ENCODE data around the gene RYR2. TPM values are rescaled to one million over a fixed set of nuclear protein-coding genes. Genes with fewer than 3 reads are reported as not detected.

RYR2 gene
- total and polyA plus RNA-seq, 2 of the 8 experiments (the other 6 are each of a cell fraction or from before 2014, with no cell fraction given): 1.3 to 4.4 TPM

GRCh38 chr1:237170149-237170548 is 128.2 kb downstream of the RYR2 start:
- POLR2A ChIA-PET (ENCODE audit: partially characterized antibody): no interaction called here
- no peak overlapping the region for H3K4ac ChIP-seq (replicated peaks; ENCODE audit: insufficient read length, low read depth, low read length)
- no peaks in the 10 kb centered on the region for H3K9me3 ChIP-seq (ENCODE audit: insufficient read depth in 2 of 2, low read depth in 1 of 2, low read length in 1 of 2)
- CTCF ChIA-PET (ENCODE audit: partially characterized antibody): interaction anchor here (0.8 kb wide), 1 partner anchor 14 kb away, joined by 3 read pairs; no protein-coding TSS in a partner anchor
- no peaks in the 10 kb centered on the region; a peak in 2 of 4 replicates for H3K79me2 ChIP-seq (ENCODE audit: control insufficient read depth in 1 of 2, insufficient read depth in 2 of 2, low read length in 2 of 2)
- H2BK120ac ChIP-seq (replicated peaks; ENCODE audit: low read depth, low read length): no peak overlapping the region
- H2BK12ac ChIP-seq (ENCODE audit: low read depth, low read length): no peak overlapping the region
- no peak overlapping the region for H3K4me2 ChIP-seq (ENCODE audit: insufficient read depth in 1 of 2, low read depth in 2 of 2, low read length in 2 of 2)
- no peak overlapping the region for H2BK5ac ChIP-seq (ENCODE audit: low read depth, low read length)
- H3K4me3 ChIP-seq (ENCODE audit: extremely low read depth in 1 of 4, insufficient read depth in 2 of 4, low read depth in 3 of 4, low read length in 4 of 4): no peak overlapping the region
- no peak overlapping the region for H3K56ac ChIP-seq (replicated peaks; ENCODE audit: insufficient read length, low read depth, low read length)
- FAIRE-seq (no peak), DNase-seq (ENCODE audit: low read depth in 1 of 2, low spot score in 2 of 2) (no peak)
- no peak overlapping the region for H2AK5ac ChIP-seq (ENCODE audit: low read depth, low read length)
- no peaks in the 10 kb centered on the region for H3K36me3 ChIP-seq (ENCODE audit: control insufficient read depth in 2 of 4, insufficient read depth in 4 of 4, low read length in 3 of 4)
- no peak overlapping the region for H3K18ac ChIP-seq (ENCODE audit: extremely low read depth, low read length)
- H3K27ac ChIP-seq (ENCODE audit: low read depth, low read length): no peak overlapping the region
- H4K91ac ChIP-seq (replicated peaks; ENCODE audit: insufficient read length, low read length): no peak overlapping the region
- H3K23ac ChIP-seq (ENCODE audit: insufficient read length): no peak overlapping the region
- no peaks in the 10 kb centered on the region for H3K23me2 ChIP-seq (ENCODE audit: low read depth, low read length)
- H3K14ac ChIP-seq (ENCODE audit: insufficient read length): no peak overlapping the region
- H3K9ac ChIP-seq (replicated peaks in 1 of 4; ENCODE audit: extremely low read depth in 1 of 4, low read depth in 3 of 4, low read length in 3 of 4): no peak overlapping the region
- H3K27me3 ChIP-seq (replicated peaks in 1 of 4; ENCODE audit: control insufficient read depth in 3 of 4, extremely low read depth in 1 of 4, insufficient read depth in 3 of 4, low read length in 3 of 4): no peaks in the 10 kb centered on the region
- H2AFZ ChIP-seq (ENCODE audit: low read length): no peak overlapping the region
- H2BK20ac ChIP-seq (ENCODE audit: low read length): no peak overlapping the region
- H2BK15ac ChIP-seq (ENCODE audit: low read length): no peak overlapping the region
- 74% methylated on average over 8 of the region's 8 CpGs; no CpG with 5 or more reads in 1 of the 2 experiments for WGBS, 2 experiments (ENCODE audit: extremely low coverage in 1 of 2, insufficient coverage in 1 of 2, insufficient read length in 1 of 2, insufficient replicate concordance in 2 of 2, low coverage in 1 of 2, low lambda C conversion rate in 2 of 2, missing lambda C conversion rate in 1 of 2)
- no peaks in the 10 kb centered on the region for H3K79me1 ChIP-seq (ENCODE audit: low read depth, low read length)
- no peak overlapping the region for H4K5ac ChIP-seq (ENCODE audit: insufficient read length, low read depth, low read length)
- no peak overlapping the region for H4K8ac ChIP-seq (ENCODE audit: extremely low read depth, insufficient read depth, low read length)
- peaks cover 0 to 2% (median 0%) of the 10 kb centered on the region in 4 experiments; a peak in 1 of 7 replicates for H3K4me1 ChIP-seq (replicated peaks in 1 of 4; ENCODE audit: control insufficient read depth in 3 of 4, insufficient read depth in 4 of 4, low read length in 3 of 4)
- no peaks in the 10 kb centered on the region for H4K20me1 ChIP-seq (replicated peaks in 1 of 2; ENCODE audit: control insufficient read depth in 1 of 2, insufficient read depth in 2 of 2, low read length in 2 of 2)
- TF ChIP-seq CEBPB (IDR thresholded peaks at IDR 0.05; ENCODE audit: low read depth, low read length) (no peak), MAFK (IDR thresholded peaks at IDR 0.05; ENCODE audit: low read depth, low read length) (no peak), RFX5 (IDR thresholded peaks at IDR 0.05; ENCODE audit: borderline replicate concordance, low read depth, low read length) (no peak), E2F6 (IDR thresholded peaks at IDR 0.05) (no peak), NRF1 (IDR thresholded peaks at IDR 0.05; ENCODE audit: low read depth, low read length) (no peak), FOSL1 (IDR thresholded peaks at IDR 0.05; ENCODE audit: insufficient read depth, low read depth, low read length) (no peak), CREB1 (IDR thresholded peaks at IDR 0.05) (no peak), SP4 (IDR thresholded peaks at IDR 0.05; ENCODE audit: low read length) (no peak), RBBP5 (IDR thresholded peaks at IDR 0.05; ENCODE audit: borderline replicate concordance, low read depth, low read length) (no peak), PHF8 (conservative IDR thresholded peaks at IDR 0.05; ENCODE audit: low read depth, low read length) (no peak), RAD21 (IDR thresholded peaks at IDR 0.05 in 1 of 2, conservative IDR thresholded peaks at IDR 0.05 in 1 of 2; ENCODE audit: low read depth in 2 of 2, low read length in 2 of 2) (no peak), SRF (IDR thresholded peaks at IDR 0.05; ENCODE audit: low read depth, low read length) (no peak), SIN3A (conservative IDR thresholded peaks at IDR 0.05 in 1 of 2, IDR thresholded peaks at IDR 0.05 in 1 of 2; ENCODE audit: low read depth in 1 of 2, low read length in 2 of 2) (no peak), POLR2AphosphoS5 (IDR thresholded peaks at IDR 0.05; ENCODE audit: low read depth, low read length) (no peak)
